Left ventricle myocardium inferior (tissue), 1 donor: ENCODE results near the gene GRB7. TPM values are rescaled to one million over a fixed set of nuclear protein-coding genes. Genes with fewer than 3 reads are reported as not detected.

Source experiments
- DNase-seq: peaks from one replicate; pipeline ENCODE4 v3.0.0-alpha.2; 2020
- H3K27ac ChIP-seq: fragments of 200-600 bp; replicated peaks from 2 replicates; pipeline ENCODE4 v1.8.0; 2021
- H3K27me3 ChIP-seq: fragments of 200-600 bp; 2 replicates; pipeline ENCODE4 v1.8.0; 2021; ENCODE audit warnings: low read depth
- H3K36me3 ChIP-seq: fragments of 200-600 bp; 2 replicates; pipeline ENCODE4 v1.8.0; 2021
- H3K4me1 ChIP-seq: fragments of 200-600 bp; 2 replicates; pipeline ENCODE4 v1.8.0; 2021
- H3K4me3 ChIP-seq: fragments of 200-600 bp; 2 replicates; pipeline ENCODE4 v1.8.0; 2021; ENCODE audit warnings: mild to moderate bottlenecking, moderate library complexity
- H3K9me3 ChIP-seq: fragments of 200-600 bp; replicated peaks from 2 replicates; pipeline ENCODE4 v1.8.0; 2021
- CTCF ChIP-seq: fragments of 200-600 bp; IDR thresholded peaks from 2 replicates; pipeline ENCODE4 v1.8.0; 2021; ENCODE audit warnings: antibody characterized with exemption, mild to moderate bottlenecking, borderline replicate concordance
- intact Hi-C: fragments of 100-400 bp; cut with micrococcal nuclease; formaldehyde crosslinking; loops from one replicate; pipeline ENCODE4 v1.11.0; 2022
- total RNA-seq: library from RNA; stranded (reverse); fragmentation: NEBNext Ultra II Directional; extraction: Animal tissue kit (Norgen Biotek cat#: 25700); gene quantifications from one replicate; pipeline ENCODE4 v1.2.1, GENCODE V29; 2021
- donor health status: DM: no; HTN: yes; CAD: no; lungs with severe emphysema.

GRB7 gene
- total RNA-seq, 1 donor from 2014 or later, result 1.1 TPM

- no peaks in the 10 kb centered on the region for H3K9me3 ChIP-seq
- intact Hi-C loops, result no loop called here
- no peaks in the 10 kb centered on the region for H3K27me3 ChIP-seq
- H3K27ac ChIP-seq, result no peak overlapping the region
- no peak overlapping the region for H3K4me3 ChIP-seq
- no peak for TF ChIP-seq CTCF
- peaks cover 20% of the 10 kb centered on the region for H3K4me1 ChIP-seq
- DNase-seq, result no peak
- peaks cover 96% of the 10 kb centered on the region for H3K36me3 ChIP-seq
Observed at GRCh38 chr17:39711851-39712250, 25.9 kb upstream of the GRB7 start.

GRCh38 chr17:39714234-39714633 lies 23.5 kb upstream of the GRB7 start:
- no peak for DNase-seq
- TF ChIP-seq CTCF, result no peak
- Histone ChIP-seq H3K27ac (no peak overlapping the region), H3K36me3 (peaks cover 84% of the 10 kb centered on the region), H3K27me3 (no peaks in the 10 kb centered on the region), H3K4me1 (peaks cover 21% of the 10 kb centered on the region), H3K4me3 (no peak overlapping the region), H3K9me3 (no peaks in the 10 kb centered on the region)
- intact Hi-C loops, result no loop called here

- Histone ChIP-seq H3K9me3 (no peaks in the 10 kb centered on the region), H3K27me3 (no peaks in the 10 kb centered on the region), H3K27ac (peak overlapping the region; percentile 72), H3K36me3 (peaks cover 81% of the 10 kb centered on the region), H3K4me1 (peaks cover 21% of the 10 kb centered on the region), H3K4me3 (no peak overlapping the region)
- no peak for TF ChIP-seq CTCF
- intact Hi-C loops, result no loop called here
- DNase-seq, result no peak
Observed at GRCh38 chr17:39715375-39716072, 22.2 kb upstream of the GRB7 start.

GRCh38 chr17:39716073-39716818 lies 21.5 kb upstream of the GRB7 start:
- Histone ChIP-seq H3K9me3 (no peaks in the 10 kb centered on the region), H3K4me3 (peak overlapping the region; percentile 9), H3K27me3 (no peaks in the 10 kb centered on the region), H3K27ac (peak overlapping the region; percentile 72), H3K36me3 (peaks cover 78% of the 10 kb centered on the region), H3K4me1 (peaks cover 21% of the 10 kb centered on the region)
- intact Hi-C loops, result no loop called here
- DNase-seq, result peak; percentile 42
- TF ChIP-seq CTCF, result no peak

- no peak for DNase-seq
- peak overlapping the region; percentile 72 for H3K27ac ChIP-seq
- intact Hi-C loops, result no loop called here
Observed at GRCh38 chr17:39716879-39717536, 20.7 kb upstream of the GRB7 start.

More at GRCh38 chr17:39716879-39717536, 20.7 kb upstream of the GRB7 start:
- peak overlapping the region; percentile 9 for H3K4me3 ChIP-seq
- no peaks in the 10 kb centered on the region for H3K27me3 ChIP-seq
- TF ChIP-seq CTCF, result no peak
- H3K9me3 ChIP-seq, result no peaks in the 10 kb centered on the region
- peaks cover 21% of the 10 kb centered on the region for H3K4me1 ChIP-seq
- H3K36me3 ChIP-seq, result peaks cover 70% of the 10 kb centered on the region
